GM19035 (cell line): ENCODE data around the gene FLNA.
"Not testable (repeated sequence)": the region's sequence is repeated elsewhere in the genome, so short reads cannot be mapped to it uniquely, and the experiment has no call there.

Experiments
- ATAC-seq: cut with Tn5 transposase; IDR thresholded peaks from one replicate; pipeline ENCODE4 v1.9.1; 2021; ENCODE audit not compliant: unreplicated experiment

The FLNA gene

GRCh38 chrX:154398668-154399526 lies 24.5 kb upstream of the FLNA start:
- ATAC-seq = peak; percentile 21

DNA sequence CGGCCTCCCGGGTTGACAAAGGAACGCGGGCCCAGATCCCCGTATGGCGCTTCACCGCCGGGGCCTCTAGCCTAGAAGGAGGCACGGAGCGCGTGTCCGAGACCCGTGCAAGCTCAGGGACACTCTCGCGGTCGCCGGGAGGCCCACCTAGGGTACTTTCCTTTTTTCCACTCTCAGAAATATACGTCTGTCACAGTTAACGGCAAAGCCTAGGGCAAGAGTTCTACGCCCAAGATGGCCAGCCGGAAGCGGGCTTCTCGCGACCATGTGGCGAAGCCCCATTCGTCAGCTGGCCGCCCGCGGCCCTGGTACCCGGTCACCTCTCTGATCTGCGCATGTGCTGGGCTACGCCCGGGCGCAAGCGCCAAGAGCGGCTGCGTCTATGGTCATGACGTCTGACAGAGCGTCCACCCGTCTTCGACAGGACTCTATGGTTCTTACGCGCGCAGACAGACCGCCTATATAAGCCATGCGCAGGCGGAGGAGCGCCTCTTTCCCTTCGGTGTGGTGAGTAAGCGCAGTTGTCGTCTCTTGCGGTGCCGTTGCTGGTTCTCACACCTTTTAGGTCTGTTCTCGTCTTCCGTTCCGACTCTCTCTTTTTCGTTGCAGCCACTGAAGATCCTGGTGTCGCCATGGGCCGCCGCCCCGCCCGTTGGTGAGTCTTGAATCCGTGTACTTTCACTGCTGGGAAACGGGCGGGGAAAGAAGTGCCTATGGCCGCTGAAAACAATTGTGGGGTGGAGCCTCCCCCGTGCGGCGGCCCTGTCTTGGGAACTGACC lies 23.6 kb upstream of the FLNA start, which contains the start of gene RPL10:
TSS of gene RPL10 (plus strand) at position 490 of the 780 bp plus-strand sequence. CDS start at position 633, 143 bp downstream.
- peak; percentile 77 for ATAC-seq

GRCh38 chrX:154396973-154397887 lies 22.8 kb upstream of the FLNA start:
- peak; percentile 46 for ATAC-seq

DNA sequence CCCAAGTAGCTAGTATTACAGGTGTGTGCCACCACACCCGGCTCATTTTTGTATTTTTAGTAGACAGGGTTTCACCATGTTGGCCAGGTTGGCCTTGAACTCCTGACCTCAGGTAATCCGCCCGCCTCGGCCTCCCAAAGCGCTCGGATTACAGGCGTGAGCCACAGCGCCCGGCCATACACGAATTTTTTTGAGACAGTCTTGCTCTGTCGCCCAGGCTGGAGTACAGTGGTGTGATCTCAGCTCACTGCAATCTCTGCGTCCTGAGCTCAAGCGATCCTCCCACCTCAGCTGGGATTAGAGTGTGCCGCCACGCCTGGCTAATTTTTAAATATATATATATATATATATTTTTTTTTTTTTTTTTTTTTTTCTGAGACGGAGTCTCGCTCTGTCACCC lies 21.9 kb upstream of the FLNA start:
- ATAC-seq = not testable (repeated sequence)

DNA sequence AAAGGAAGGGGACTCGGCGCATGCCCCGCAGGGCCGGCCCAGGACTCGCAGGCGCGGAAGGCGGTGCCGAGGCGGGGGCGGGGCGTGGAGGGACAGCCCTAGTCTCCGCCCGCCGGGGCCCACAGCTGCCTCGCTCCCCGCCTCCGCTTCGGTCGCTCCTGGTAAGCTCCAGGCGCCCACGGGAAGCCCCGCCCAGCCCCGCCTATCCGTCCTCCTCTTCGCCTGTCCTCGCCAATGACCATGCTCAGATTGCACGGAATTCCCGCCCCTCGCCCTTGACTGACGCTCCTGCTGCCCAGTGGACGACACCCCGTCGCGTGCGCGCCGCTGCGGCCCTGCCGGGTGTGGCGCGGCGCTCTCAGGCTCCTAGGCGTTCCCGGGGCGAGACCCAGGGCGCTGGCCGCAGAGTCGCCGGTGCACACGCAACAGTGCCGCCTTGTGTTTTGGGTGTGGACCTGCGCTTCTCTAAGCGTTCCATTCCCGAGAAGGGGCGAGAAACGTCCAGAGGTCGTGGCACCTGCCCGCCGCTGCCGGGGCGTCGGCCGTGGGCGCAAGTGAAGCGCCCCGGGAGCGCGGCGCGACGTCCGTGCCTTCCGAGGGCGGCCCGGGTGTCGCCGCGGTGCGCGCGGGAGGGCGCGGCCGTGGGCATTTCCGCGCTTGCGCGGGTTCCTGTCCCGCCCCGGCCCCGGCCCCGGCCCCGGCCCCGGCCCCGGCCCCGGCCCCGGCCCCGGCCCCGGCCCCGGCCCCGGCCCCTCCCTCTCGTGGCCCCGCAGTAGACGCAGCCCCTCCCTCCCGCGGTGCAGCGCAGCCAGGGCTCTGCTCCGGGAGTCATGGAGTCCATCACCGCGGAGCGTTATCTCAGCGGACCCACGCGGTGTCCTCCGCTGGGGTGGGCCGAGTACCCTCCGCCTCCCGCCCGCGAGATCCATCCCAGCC lies 15.6 kb upstream of the FLNA start:
- peak; percentile 67 for ATAC-seq

- ATAC-seq = peak; percentile 24
Observed at GRCh38 chrX:154388649-154389048, 14.2 kb upstream of the FLNA start.

GRCh38 chrX:154388094-154388493 lies 13.7 kb upstream of the FLNA start:
- peak; percentile 32 for ATAC-seq

- ATAC-seq = no peak
Observed at GRCh38 chrX:154384284-154384892, 10.0 kb upstream of the FLNA start.

DNA sequence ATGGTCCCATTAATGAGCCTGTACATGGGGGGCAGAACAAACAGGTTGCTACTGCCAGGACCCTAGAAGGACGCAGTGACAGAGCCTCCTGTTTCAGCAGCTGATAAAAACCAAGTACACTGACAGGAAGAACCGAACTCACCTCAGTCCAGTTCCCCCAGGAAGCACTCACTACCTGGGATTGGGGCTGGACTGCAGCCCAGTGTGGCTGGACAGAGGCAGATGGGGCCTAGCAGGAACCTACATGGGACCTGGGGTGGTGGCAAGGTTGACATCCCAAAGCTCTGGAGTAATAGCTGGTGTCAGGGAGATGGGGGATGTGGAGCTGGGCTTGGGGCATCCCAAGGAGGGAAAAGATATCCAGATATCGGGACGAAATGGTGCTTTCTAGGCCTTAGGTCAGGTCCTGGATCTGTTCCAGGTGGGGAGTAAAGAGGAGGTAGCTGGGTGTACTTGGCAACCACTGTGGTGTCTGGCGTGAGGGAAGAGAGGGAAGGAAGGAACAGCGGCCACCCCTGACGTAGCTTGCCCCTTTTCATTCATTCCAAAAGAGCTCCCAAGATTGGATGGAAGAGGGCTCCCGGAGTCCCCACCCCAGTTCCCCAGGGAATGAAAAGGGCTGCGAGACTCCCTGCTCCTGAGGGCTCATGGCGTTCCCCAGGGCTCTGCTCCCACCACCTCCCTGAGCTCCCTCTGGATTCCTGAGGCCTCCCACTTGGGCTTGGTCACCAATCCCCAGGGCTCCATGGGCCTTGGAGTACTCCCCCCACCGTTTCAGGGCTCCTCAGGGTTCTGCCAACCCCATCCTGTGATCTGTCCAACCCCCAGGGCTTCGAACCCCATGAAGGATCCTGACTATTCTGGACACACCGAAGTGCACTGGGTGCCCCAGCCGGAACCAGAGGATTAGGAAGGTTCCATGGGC lies 9.2 kb upstream of the FLNA start:
- ATAC-seq = no peak

DNA sequence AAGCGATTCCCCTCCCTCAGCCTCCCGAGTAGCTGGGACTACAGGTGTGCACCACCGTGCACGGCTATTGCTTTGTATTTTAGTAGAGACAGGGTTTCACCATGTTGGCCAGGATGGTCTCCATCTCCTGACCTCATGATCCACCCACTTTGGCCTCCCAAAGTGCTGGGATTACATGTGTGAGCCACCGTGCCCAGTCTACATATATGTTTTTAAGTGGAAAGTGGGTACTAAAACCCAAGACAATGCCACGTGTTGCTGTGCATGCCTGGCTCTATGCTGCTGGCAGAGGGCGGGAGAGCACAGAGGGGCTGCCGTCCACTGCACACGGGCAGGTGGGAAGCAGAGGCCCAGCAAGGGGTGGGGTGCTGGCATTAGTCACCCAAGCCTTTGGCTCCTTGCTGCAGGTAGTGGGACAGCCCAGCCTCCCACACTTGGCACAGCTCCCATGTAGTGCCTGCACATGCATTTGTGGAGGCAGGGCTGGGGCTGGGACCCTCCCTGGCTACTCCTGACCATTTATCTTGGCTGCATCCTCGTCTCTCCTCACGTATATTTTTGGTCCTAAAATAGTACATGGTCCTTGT lies 8.1 kb upstream of the FLNA start:
- ATAC-seq = no peak

GRCh38 chrX:154381271-154381670 lies 6.8 kb upstream of the FLNA start:
- no peak for ATAC-seq

DNA sequence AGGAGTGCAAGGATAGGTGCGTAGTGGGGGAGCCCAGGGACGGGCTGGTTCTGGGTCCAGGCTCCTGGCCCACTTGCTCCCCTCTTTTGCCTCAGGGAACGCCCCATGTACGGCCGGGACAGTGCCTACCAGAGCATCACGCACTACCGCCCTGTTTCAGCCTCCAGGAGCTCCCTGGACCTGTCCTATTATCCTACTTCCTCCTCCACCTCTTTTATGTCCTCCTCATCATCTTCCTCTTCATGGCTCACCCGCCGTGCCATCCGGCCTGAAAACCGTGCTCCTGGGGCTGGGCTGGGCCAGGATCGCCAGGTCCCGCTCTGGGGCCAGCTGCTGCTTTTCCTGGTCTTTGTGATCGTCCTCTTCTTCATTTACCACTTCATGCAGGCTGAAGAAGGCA lies 6.4 kb upstream of the FLNA start:
- no peak for ATAC-seq

- no peak for ATAC-seq
Observed at GRCh38 chrX:154380153-154380552, 5.7 kb upstream of the FLNA start.

GRCh38 chrX:154379569-154379951 lies 5.1 kb upstream of the FLNA start:
- no peak for ATAC-seq

DNA sequence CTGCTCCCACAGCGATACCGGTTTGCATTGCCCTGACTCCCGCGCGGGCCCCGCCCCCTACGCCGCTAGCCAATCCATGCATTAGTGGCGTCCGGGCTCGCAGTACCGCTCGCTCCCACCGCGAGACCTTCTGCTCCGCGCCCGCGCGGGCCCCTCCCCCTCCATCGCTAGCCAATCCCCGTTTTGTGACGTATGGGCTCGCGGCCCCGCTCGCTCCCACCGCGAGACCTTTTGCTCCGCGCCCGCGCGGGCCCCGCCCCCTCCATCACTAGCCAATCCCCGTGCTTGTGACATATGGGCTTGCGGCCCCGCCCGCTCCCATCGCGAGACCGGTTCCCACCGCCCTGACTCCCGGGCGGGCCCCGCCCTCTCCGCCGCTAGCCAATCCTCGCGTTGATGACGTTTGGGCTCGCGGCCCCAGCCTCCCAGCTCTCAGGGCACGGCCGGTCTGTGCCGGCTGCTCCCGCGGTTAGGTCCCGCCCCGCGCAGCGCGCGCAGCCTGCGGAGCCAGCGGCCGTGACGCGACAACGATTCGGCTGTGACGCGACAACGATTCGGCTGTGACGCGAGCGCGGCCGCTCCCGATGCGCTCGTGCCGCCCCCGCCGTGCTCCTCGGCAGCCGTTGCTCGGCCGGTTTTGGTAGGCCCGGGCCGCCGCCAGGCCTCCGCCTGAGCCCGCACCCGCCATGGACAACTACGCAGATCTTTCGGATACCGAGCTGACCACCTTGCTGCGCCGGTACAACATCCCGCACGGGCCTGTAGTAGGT lies 4.5 kb upstream of the FLNA start, which contains the start of gene EMD:
TSS of gene EMD (plus strand) at position 497 of the 770 bp plus-strand sequence. CDS start at position 687, 190 bp downstream.
- peak; percentile 78 for ATAC-seq

- peak; percentile 4 for ATAC-seq
Observed at GRCh38 chrX:154378059-154378798, 3.8 kb upstream of the FLNA start.
